K562 (cell line): ENCODE measurements around the gene CDKN2AIPNL. TPM values are rescaled to one million over a fixed set of nuclear protein-coding genes. Genes with fewer than 3 reads are reported as not detected.

ENCODE experiments used
- ATAC-seq: fragments of 200-7000 bp; cut with Tn5 transposase; 3 replicates; pipeline ENCODE4 v1.9.1; 2020; ENCODE audit warnings: moderate library complexity
- BruUV-seq: library from RNA; stranded (reverse); fragments of 400-500 nt; replicated peaks from 2 replicates; lab custom pipeline; 2021; lab: Mats Ljungman, UMichigan
- CTCF ChIA-PET: fragments of 300-600 bp; formaldehyde crosslinking; extraction: SDS; loops from one replicate; lab custom pipeline; 2021; ENCODE audit warnings: low intra/inter-chr PET ratio; lab: Yijun Ruan, JAX
- POLR2A ChIA-PET: fragments of 300-600, 350-650 bp; sonication (Branson Sonifier 250); formaldehyde crosslinking; extraction: SDS; loops from one replicate; lab custom pipeline; 2021; ENCODE audit warnings: antibody characterized with exemption, inconsistent platforms; lab: Yijun Ruan, JAX
- DNase-seq, 4 experiments: peaks; one replicate each; pipeline versions ENCODE4 v3.0.0 to v3.0.0-alpha.2; 2011 to 2018; ENCODE audit warnings: low spot score in 3 of 4, mixed read lengths in 3 of 4; ENCODE audit errors: extremely low read depth in 1 of 4
- FAIRE-seq: peaks from 2 replicates; lab custom pipeline; 2011; peaks lifted over from hg19 to GRCh38; lab: Jason Lieb, UNC
- H2AFZ ChIP-seq: 2 replicates; pipeline ENCODE4 v1.6.0; 2011; ENCODE audit warnings: low read depth, low read length, control low read depth, inconsistent platforms
- H3K27ac ChIP-seq: fragments of 200-600 bp; 3 replicates; pipeline ENCODE4 v1.8.0; 2011; ENCODE audit warnings: low read depth, mild to moderate bottlenecking, control low read depth, inconsistent platforms, low read length, moderate library complexity, mixed read lengths; ENCODE audit errors: extremely low read depth
- H3K27me3 ChIP-seq, 2 experiments: fragments of 300-600 bp in 1 of 2; 2 replicates in 1 of 2; 3 replicates in 1 of 2; pipeline versions ENCODE4 v1.6.0 to v1.8.0; 2011; ENCODE audit warnings: inconsistent platforms in 2 of 2, low read length in 2 of 2, mild to moderate bottlenecking in 1 of 2, mixed read lengths in 1 of 2, moderate library complexity in 1 of 2; ENCODE audit not compliant: control insufficient read depth in 2 of 2, insufficient read depth in 2 of 2
- H3K36me3 ChIP-seq: fragments of 300-600 bp; 3 replicates; pipeline ENCODE4 v1.8.0; 2011; ENCODE audit warnings: mild to moderate bottlenecking, low read length, inconsistent platforms; ENCODE audit not compliant: control insufficient read depth, insufficient read depth
- H3K4me1 ChIP-seq, 2 experiments: fragments of 200-600 bp in 1 of 2; replicated peaks in 1 of 2; 2 replicates in 1 of 2; 3 replicates in 1 of 2; pipeline versions ENCODE4 v1.5.1 to v1.8.0; 2011; ENCODE audit warnings: inconsistent platforms in 2 of 2, low read length in 2 of 2, mild to moderate bottlenecking in 1 of 2, mixed read lengths in 1 of 2, moderate library complexity in 1 of 2; ENCODE audit not compliant: control insufficient read depth in 2 of 2, insufficient read depth in 2 of 2
- H3K4me2 ChIP-seq: 2 replicates; pipeline ENCODE4 v1.6.1; 2011; ENCODE audit warnings: low read length, control low read depth, inconsistent platforms, mixed read lengths; ENCODE audit not compliant: insufficient read depth
- H3K4me3 ChIP-seq: fragments of 200-600 bp; sonication (generic), shearing (Covaris generic); 2 replicates; pipeline ENCODE4 v1.5.1; 2016; ENCODE audit warnings: control low read depth, inconsistent platforms
- H3K79me2 ChIP-seq: fragments of 200-600 bp; 3 replicates; pipeline ENCODE4 v1.8.0; 2011; ENCODE audit warnings: low read length, inconsistent platforms; ENCODE audit not compliant: control insufficient read depth, insufficient read depth
- H3K9ac ChIP-seq, 2 experiments: 2 replicates each; pipeline versions ENCODE4 v1.6.0 to v1.6.1; 2011; ENCODE audit warnings: low read depth in 2 of 2, low read length in 2 of 2, control low read depth in 1 of 2, inconsistent platforms in 1 of 2, mild to moderate bottlenecking in 1 of 2, mixed read lengths in 1 of 2; ENCODE audit not compliant: insufficient read depth in 1 of 2
- H3K9me1 ChIP-seq: one replicate; pipeline ENCODE4 v1.6.0; 2011; ENCODE audit warnings: inconsistent platforms, mild to moderate bottlenecking, low read length, moderate library complexity; ENCODE audit not compliant: control insufficient read depth, insufficient read depth
- H3K9me3 ChIP-seq: replicated peaks from 2 replicates; pipeline ENCODE4 v1.5.1; 2011; ENCODE audit warnings: low read depth, low read length, inconsistent platforms; ENCODE audit not compliant: control insufficient read depth, insufficient read depth
- H4K20me1 ChIP-seq: replicated peaks from 2 replicates; pipeline ENCODE4 v1.6.1; 2011; ENCODE audit warnings: low read length, inconsistent platforms, mixed read lengths; ENCODE audit not compliant: control insufficient read depth, insufficient read depth
- ARID4B ChIP-seq: sonication (generic); formaldehyde crosslinking; IDR thresholded peaks from 2 replicates; pipeline ENCODE4 v1.8.0; 2022; ENCODE audit warnings: mild to moderate bottlenecking, missing genetic modification reagents
- BCOR ChIP-seq: fragments of 450-650 bp; IDR thresholded peaks from 2 replicates; pipeline ENCODE4 v1.6.1; 2016
- CBX5 ChIP-seq: IDR thresholded peaks from 2 replicates; pipeline ENCODE4 v1.6.1; 2014; ENCODE audit warnings: low read depth, borderline replicate concordance
- HIVEP1 ChIP-seq: fragments of 250-450 bp; sonication (Bioruptor Pico); IDR thresholded peaks from 2 replicates; pipeline ENCODE4 v1.4.0; 2020; ENCODE audit warnings: mild to moderate bottlenecking
- NFYB ChIP-seq: IDR thresholded peaks from 2 replicates; pipeline ENCODE4 v1.6.1; 2011; ENCODE audit warnings: mild to moderate bottlenecking, moderate library complexity; ENCODE audit not compliant: insufficient read length; ENCODE audit errors: extremely low read depth
- RNF2 ChIP-seq: sonication (generic); IDR thresholded peaks from 2 replicates; pipeline ENCODE4 v1.6.1; 2016
- SMAD1 ChIP-seq: fragments of 150-350 bp; IDR thresholded peaks from 2 replicates; pipeline ENCODE4 v1.6.1; 2014; ENCODE audit warnings: low read length, low read depth; ENCODE audit not compliant: partially characterized antibody
- SREBF1 ChIP-seq: fragments of 150-350 bp; IDR thresholded peaks from 2 replicates; pipeline ENCODE4 v1.6.1; 2014; ENCODE audit warnings: antibody characterized with exemption, low read depth, low read length, borderline replicate concordance
- SRSF9 ChIP-seq: fragments of 200-400 bp; formaldehyde crosslinking; IDR thresholded peaks from 2 replicates; pipeline ENCODE4 v1.6.1; 2017; ENCODE audit warnings: low read depth, low read length, borderline replicate concordance
- ZBTB34 ChIP-seq: fragments of 250-450 bp; sonication (Bioruptor Pico); IDR thresholded peaks from 2 replicates; pipeline ENCODE4 v1.8.0; 2021; ENCODE audit warnings: mild to moderate bottlenecking, moderate library complexity
- ZMIZ1 ChIP-seq, 2 experiments: fragments of 150-350 bp in 1 of 2; IDR thresholded peaks; 2 replicates each; pipeline ENCODE4 v1.6.1; 2012 to 2016; ENCODE audit warnings: low read depth in 2 of 2, low read length in 2 of 2, mild to moderate bottlenecking in 1 of 2, moderate library complexity in 1 of 2
- ZNF239 ChIP-seq: fragments of 250-450 bp; sonication (Bioruptor Pico); IDR thresholded peaks from 2 replicates; pipeline ENCODE4 v1.4.0; 2020; ENCODE audit warnings: mild to moderate bottlenecking
- WGBS: fragments of 100-300 bp; shearing (Covaris generic); methylation state at CpG from one replicate; pipeline ENCODE4 v1.1.6; 2016; ENCODE audit warnings: low coverage, mixed read lengths; ENCODE audit not compliant: insufficient coverage; ENCODE audit errors: missing lambda C conversion rate; 5-methylcytosine and 5-hydroxymethylcytosine counted together
- in situ Hi-C: fragments of 300-500 bp; cut with MboI; formaldehyde crosslinking; loops from 4 replicates; pipeline ENCODE4 v1.15.0; 2018; ENCODE audit warnings: inconsistent platforms, mixed read lengths
- intact Hi-C: fragments of 100-400 bp; cut with micrococcal nuclease; formaldehyde crosslinking; loops from 2 replicates; pipeline ENCODE4 v1.14.2; 2022
- polyA plus RNA-seq, 8 experiments: library from polyadenylated mRNA; depleted of rRNA in 4 of 8; stranded (reverse) in 5 of 8; unstranded in 3 of 8; fragments of >200 nt; fragmentation: Nextera tagmentation in 2 of 8; fragmentation: Illumina TruSeq in 1 of 8; extraction: Ambion mirVana in 2 of 8; extraction: Trizol in 1 of 8; gene quantifications; 2 replicates each; pipeline versions ENCODE4 v1.2.1 to v1.2.3, GENCODE V29; 2011 to 2014; ENCODE audit warnings: inconsistent platforms in 1 of 8, missing spikeins in 1 of 8
- total RNA-seq, 7 experiments: library from RNA; depleted of rRNA in 6 of 7; stranded (reverse); fragments of >200 nt in 6 of 7; fragmentation: Illumina TruSeq in 2 of 7; extraction: Trizol in 2 of 7; gene quantifications; 2 replicates each; pipeline versions ENCODE4 v1.2.1 to v1.2.3, GENCODE V29; 2011 to 2021; ENCODE audit warnings: low replicate concordance in 1 of 7

Gene CDKN2AIPNL
- total and polyA plus RNA-seq, 9 of the 15 experiments (the other 6 are each of a cell fraction or from before 2014, with no cell fraction given): 19.9 to 46.9 (median 42.2) TPM

- no peaks in the 10 kb centered on the region for H3K9me1 ChIP-seq
- H3K9ac ChIP-seq: peak overlapping the region; percentile 77 to 98
- no peaks in the 10 kb centered on the region for H3K27me3 ChIP-seq
- H3K4me2 ChIP-seq: peak overlapping the region; percentile 87
- no peak for ATAC-seq
- intact Hi-C loops: loop anchor here (2.0 to 5.0 kb wide), 4 partner anchors 56 to 166 kb away; no protein-coding TSS in a partner anchor
- peaks cover 25% of the 10 kb centered on the region; the same call in 2 of the 3 replicates for H3K36me3 ChIP-seq
- H3K79me2 ChIP-seq: peaks cover 28% of the 10 kb centered on the region
- H3K4me3 ChIP-seq: peak overlapping the region; percentile 84
- H3K4me1 ChIP-seq: peaks cover 18 to 25% of the 10 kb centered on the region in 2 experiments
- H3K27ac ChIP-seq: peak overlapping the region; percentile 65
- H2AFZ ChIP-seq: peak overlapping the region; percentile 98
- no peaks in the 10 kb centered on the region for H3K9me3 ChIP-seq
- no peaks in the 10 kb centered on the region for H4K20me1 ChIP-seq
- ChIA-PET CTCF (interaction anchor here (1.6 kb wide), 2 partner anchors 101 to 116 kb away, joined by 3 to 5 read pairs; no protein-coding TSS in a partner anchor), POLR2A (interaction anchor here (1.0 to 2.2 kb wide), 8 partner anchors 11 to 114 kb away, joined by 3 to 18 read pairs (median 4); partner anchors contain the start of gene JADE2)
- no peak for FAIRE-seq
- TSS peak; percentile 76 for BruUV-seq
- WGBS: 0% methylated on average over 9 of the region's 9 CpGs
- DNase-seq: no peak
- in situ Hi-C loops: loop anchor here (5.0 kb wide), 1 partner anchor 101 kb away; no protein-coding TSS in a partner anchor
- no peak for TF ChIP-seq ZNF239
- no peak for TF ChIP-seq ZMIZ1 (IDR thresholded peaks at IDR 0.05; ENCODE audit: low read depth in 2 of 2, low read length in 2 of 2)
- no peak for TF ChIP-seq SMAD1
- TF ChIP-seq CBX5: no peak
- TF ChIP-seq ZBTB34 (CRISPR knock-in tag): no peak
- no peak for TF ChIP-seq SRSF9
- no peak for TF ChIP-seq HIVEP1 (CRISPR knock-in tag)
- TF ChIP-seq NFYB: no peak
- no peak for TF ChIP-seq RNF2
- TF ChIP-seq SREBF1: no peak
- TF ChIP-seq BCOR: peak; percentile 33; the same call in 1 of the 2 replicates
- TF ChIP-seq ARID4B: no peak
Measured at GRCh38 chr5:134411228-134411545, 494 bp downstream of the CDKN2AIPNL start.
